T-helper 17 cell (primary cell): Measurements from ENCODE around the gene SSC4D. TPM values are rescaled to one million over a fixed set of nuclear protein-coding genes. Genes with fewer than 3 reads are reported as not detected.
"Not testable (repeated sequence)": the region's sequence is repeated elsewhere in the genome, so short reads cannot be mapped to it uniquely, and the experiment has no call there.

Experiments used
- ATAC-seq: fragments of 150-1000 bp; cut with Tn5 transposase; 2 replicates; pipeline ENCODE4 v1.10.0; 2021; ENCODE audit warnings: mild to moderate bottlenecking, moderate library complexity
- DNase-seq, 3 donors: peaks; one replicate each; pipeline versions ENCODE4 v3.0.0 to v3.0.0-alpha.2; 2020 to 2021
- H3K9me3 ChIP-seq: one replicate; pipeline ENCODE4 v1.7.0; 2013; ENCODE audit warnings: low read length, mild to moderate bottlenecking; ENCODE audit not compliant: control insufficient read depth, poor library complexity, severe bottlenecking
- H3K27ac Mint-ChIP-seq: one replicate; pipeline ENCODE4 v1.8.0; 2022; ENCODE audit warnings: mild to moderate bottlenecking, moderate library complexity, mixed read lengths
- H3K27me3 Mint-ChIP-seq: one replicate; pipeline ENCODE4 v1.8.0; 2022; ENCODE audit warnings: mixed read lengths
- H3K36me3 Mint-ChIP-seq: one replicate; pipeline ENCODE4 v1.8.0; 2022; ENCODE audit warnings: low read depth, mixed read lengths
- H3K4me1 Mint-ChIP-seq: one replicate; pipeline ENCODE4 v1.8.0; 2022; ENCODE audit warnings: mild to moderate bottlenecking, mixed read lengths
- H3K4me3 Mint-ChIP-seq: one replicate; pipeline ENCODE4 v1.8.0; 2022; ENCODE audit warnings: mild to moderate bottlenecking, moderate library complexity, mixed read lengths
- total RNA-seq, 4 donors: library from RNA in 2 of 4; stranded (reverse) in 2 of 4; gene quantifications; one replicate each; pipeline ENCODE4 v1.2.3 and lab custom pipeline; 2022 to 2026

SSC4D gene
- total RNA-seq (not detected), total RNA-seq (lab: John Stamatoyannopoulos, UW) (0.08 to 0.70 reads per million in 2 donors)

DNA sequence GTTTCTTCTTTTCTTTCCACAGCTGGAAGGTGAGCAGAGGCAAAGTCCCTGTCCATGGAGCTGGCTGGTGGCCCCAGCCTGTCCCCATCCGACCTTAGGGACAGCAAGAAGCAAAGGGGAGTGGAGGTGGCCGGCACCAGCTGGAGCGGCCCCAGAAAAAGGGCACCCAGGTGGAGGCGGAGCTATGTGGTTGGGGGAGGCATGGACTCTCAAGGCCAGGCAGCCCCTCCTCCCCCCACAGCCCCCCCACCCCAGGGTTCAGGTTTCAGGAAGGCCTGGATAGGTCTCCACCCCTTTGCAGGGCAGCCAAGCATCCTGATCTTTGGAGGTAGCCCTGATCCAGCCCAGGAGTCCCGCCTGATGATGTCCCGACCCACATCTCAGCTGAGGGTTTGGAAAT is at the start of gene SSC4D:
Gene SSC4D, minus strand, starts transcription at position 161 of the 400 bp plus-strand sequence. CDS start 5,258 bp downstream, outside the sequence.
- H3K36me3 Mint-ChIP-seq, result no peaks in the 10 kb centered on the region
- no peak for DNase-seq
- H3K4me3 Mint-ChIP-seq, result no peak within 1 kb of the TSS
- H3K9me3 ChIP-seq, result no peaks in the 10 kb centered on the region
- no peak within 1 kb of the TSS for H3K27ac Mint-ChIP-seq
- ATAC-seq, result no peak
- H3K27me3 Mint-ChIP-seq, result no peaks in the 10 kb centered on the region
- peaks cover 3% of the 10 kb centered on the region for H3K4me1 Mint-ChIP-seq

DNA sequence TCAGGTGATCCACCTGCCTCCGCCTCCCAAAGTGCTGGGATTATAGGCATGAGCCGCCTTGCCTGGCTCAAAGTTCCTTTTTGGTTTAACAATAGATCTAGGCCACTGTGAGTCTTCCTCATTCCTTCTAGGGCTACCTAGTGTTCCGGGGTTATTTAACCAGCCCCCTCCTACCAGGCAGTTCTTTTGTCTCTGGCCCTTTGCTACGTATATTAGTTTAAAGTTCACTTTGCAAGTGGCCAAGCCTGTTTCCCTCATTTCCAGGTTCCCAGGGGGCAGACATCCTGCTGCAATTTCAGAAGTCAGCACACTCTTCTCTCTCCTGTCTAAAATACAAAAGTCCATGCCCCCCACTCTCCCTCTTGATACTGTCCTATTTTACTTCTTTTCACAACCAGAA is 49.0 kb upstream of the SSC4D start:
- not testable (repeated sequence) for H3K36me3 Mint-ChIP-seq, H3K9me3 ChIP-seq, DNase-seq, ATAC-seq, H3K27ac Mint-ChIP-seq, H3K4me3 Mint-ChIP-seq, H3K27me3 Mint-ChIP-seq, H3K4me1 Mint-ChIP-seq

DNA sequence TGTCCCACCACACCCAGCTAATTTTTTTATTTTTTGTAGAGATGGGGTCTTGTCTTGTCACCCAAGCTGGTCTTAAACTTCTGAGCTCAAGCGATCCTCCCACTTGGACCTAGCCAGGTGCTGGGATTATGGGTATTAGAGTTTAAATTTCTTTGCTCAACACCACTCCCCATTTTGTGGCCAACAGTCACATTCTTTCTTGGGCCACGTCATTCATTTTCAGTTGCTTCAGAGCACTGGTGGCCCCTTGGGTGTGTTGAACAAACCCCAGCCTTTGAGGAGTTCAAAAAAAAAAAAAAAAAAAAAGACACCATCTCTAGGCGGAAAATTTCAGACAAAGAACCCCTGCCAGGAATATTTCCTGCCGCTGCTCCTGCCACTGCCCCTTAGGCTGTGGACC is 47.5 kb upstream of the SSC4D start:
- H3K27ac Mint-ChIP-seq, DNase-seq, H3K27me3 Mint-ChIP-seq, ATAC-seq, H3K4me3 Mint-ChIP-seq, H3K36me3 Mint-ChIP-seq, H3K4me1 Mint-ChIP-seq, H3K9me3 ChIP-seq: not testable (repeated sequence)

DNA sequence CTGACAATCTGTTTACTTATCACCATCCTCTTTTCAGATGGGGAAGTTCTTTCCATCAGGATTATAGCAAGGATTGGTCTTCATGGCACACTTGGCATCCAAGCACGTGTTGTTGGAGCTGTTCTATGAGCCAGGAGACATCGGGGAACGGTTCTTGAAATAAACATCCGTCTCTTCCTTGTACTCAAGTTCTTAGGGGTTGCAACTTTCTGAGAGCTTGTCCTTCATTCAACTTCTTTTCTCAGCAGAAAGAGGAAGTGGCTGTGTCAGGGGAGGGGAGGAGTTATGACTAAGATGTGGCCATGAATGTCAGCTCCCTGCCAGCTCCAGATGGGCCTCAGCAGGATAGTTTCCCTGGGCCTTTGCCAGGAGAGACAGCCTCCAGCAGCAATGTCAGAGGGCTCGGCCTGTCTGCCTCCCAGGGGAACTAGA is 36.1 kb upstream of the SSC4D start:
- not testable (repeated sequence) for DNase-seq, H3K9me3 ChIP-seq, H3K27ac Mint-ChIP-seq, H3K4me1 Mint-ChIP-seq, H3K36me3 Mint-ChIP-seq, H3K4me3 Mint-ChIP-seq, H3K27me3 Mint-ChIP-seq
- ATAC-seq, result peak; percentile 74

DNA sequence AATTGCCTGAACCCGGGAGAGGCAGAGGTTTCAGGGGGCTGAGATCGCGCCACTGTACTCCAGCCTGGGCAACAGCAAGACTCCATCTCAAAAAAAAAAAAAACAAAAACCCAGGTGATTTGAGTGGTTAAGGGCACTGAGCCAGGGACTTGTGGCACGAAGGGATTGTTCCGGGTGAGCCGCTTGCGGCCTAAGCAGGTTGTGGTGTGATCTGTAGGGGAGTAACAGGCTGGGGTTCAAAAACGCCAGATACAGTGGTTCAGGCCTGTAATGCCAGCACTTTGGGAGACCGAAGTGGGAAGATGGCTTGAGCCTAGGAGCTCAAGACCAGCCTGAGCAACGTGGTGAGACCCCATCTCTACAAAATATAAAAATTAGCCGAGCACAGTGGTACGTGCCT is 34.3 kb upstream of the SSC4D start:
- DNase-seq, H3K36me3 Mint-ChIP-seq, H3K9me3 ChIP-seq, H3K4me1 Mint-ChIP-seq, H3K4me3 Mint-ChIP-seq, H3K27me3 Mint-ChIP-seq: not testable (repeated sequence)
- H3K27ac Mint-ChIP-seq, result peak overlapping the region; percentile 24
- ATAC-seq, result peak; percentile 82

DNA sequence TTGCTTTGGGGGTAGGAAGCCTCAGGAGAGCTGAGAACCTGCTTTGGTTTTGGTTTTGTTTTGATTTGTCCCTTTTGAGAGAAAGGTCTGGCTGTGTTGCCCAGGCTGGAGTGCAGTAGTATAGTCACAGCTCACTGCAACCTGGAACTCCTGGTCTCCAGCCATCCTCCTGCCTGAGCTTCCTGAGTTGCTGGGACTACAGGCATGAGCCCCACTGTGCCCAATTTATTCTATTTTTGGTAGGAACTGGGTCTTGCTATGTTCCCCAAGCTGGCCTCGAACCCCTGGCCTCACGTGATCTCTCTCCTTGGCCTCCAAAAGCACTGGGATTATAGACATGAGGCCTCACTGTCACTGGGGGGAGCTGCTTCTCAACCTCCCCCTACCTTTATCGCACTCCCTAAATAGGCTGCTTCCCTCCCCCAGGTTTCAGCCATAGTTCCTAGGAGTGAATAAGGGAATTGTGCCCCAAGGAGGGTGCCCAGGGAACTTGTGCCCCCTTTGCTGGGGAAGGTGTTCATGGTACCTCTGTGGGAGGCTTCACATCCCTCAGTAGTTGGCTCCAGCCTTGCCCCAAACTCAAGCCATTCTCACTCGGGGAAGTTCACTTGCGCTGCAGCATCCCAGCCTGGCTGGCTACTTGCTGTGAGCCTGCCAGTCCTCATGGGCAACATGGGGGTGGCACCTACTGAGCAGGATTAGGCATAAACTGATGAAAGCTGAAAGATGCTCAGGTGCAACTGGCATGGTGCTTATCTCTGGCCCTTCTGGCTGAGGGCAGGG is 33.4 kb upstream of the SSC4D start:
- H3K4me3 Mint-ChIP-seq, H3K9me3 ChIP-seq, H3K4me1 Mint-ChIP-seq, DNase-seq, H3K36me3 Mint-ChIP-seq, H3K27ac Mint-ChIP-seq, ATAC-seq, H3K27me3 Mint-ChIP-seq: not testable (repeated sequence)

DNA sequence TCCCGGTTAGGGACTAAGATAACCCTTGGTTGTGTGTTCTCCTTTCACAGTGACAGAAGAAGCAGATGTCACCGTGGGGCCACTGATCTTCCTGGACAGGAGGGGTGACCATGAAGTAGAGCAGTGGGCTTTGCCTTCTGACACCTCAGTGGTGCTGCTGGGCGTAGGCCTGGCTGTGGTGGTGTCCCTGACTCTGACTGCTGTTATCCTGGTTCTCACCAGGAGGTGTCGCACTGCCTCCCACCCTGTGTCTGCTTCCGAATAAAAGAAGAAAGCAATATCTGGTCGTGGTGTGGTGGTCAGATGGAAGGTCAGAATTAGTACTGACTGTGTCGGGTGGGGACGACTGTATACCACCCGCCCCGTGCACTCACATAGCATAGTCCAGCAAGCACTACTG is 32.3 kb upstream of the SSC4D start:
- H3K9me3 ChIP-seq, H3K4me3 Mint-ChIP-seq, H3K27me3 Mint-ChIP-seq, H3K36me3 Mint-ChIP-seq, DNase-seq, H3K27ac Mint-ChIP-seq, H3K4me1 Mint-ChIP-seq: not testable (repeated sequence)
- ATAC-seq, result peak; percentile 68

DNA sequence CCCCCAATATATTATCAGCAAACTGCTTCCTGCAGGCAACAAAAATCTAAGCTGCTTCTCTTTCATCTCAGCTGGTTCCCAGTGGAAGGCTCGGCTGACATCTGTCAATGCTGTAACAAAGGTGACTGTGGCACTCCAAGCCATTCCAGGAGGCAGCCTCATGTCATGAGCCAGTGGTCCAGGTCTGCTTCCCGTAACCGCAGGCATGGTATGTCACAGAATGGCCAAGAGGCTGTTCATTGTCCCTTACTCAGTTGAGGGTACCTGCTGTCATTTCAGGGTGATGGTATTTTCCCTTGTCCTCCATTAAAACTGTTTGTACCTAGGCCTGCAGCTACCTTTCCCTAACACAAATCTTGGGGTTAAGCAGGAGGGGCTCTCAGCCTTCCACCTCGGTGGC is 30.9 kb upstream of the SSC4D start:
- H3K36me3 Mint-ChIP-seq, ATAC-seq, H3K4me1 Mint-ChIP-seq, H3K27me3 Mint-ChIP-seq, DNase-seq, H3K27ac Mint-ChIP-seq, H3K4me3 Mint-ChIP-seq, H3K9me3 ChIP-seq: not testable (repeated sequence)

DNA sequence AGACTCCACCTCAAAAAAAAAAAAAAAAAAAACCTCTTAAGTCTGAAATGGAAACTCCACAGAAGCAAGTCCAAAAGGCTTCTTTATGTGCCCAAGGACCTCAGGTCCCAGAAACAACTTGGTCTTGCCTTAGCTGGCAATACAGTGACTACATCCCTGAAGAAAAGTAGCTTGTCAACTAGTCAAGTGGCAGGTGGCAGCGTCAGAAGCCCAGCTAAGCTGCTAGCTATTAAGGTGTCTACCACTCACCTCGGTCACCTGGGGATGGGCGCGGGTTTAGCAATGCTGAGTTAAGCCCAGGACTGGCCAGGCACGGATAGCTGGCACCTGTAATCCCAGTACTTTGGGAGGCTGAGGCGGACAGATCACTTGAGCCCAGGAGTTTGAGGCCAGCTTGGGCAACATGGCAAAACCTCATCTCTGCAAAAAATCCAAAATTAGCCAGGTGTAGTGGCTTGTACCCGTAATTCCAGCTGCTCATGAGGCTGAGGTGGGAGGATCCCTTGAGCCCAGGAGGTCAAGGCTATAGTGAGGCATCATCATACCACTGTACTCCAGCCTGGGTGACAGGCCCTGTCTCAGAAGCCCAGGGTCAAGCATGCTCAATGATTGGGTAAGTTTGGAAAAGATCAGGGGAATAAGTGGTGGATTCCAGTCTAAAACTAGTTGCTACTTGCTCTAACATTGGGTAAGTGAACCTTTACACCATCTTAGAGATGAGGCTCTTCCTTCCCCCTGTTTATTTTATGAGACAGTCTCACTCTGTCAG is 29.8 kb upstream of the SSC4D start:
- not testable (repeated sequence) for ATAC-seq, H3K4me1 Mint-ChIP-seq, H3K27me3 Mint-ChIP-seq, DNase-seq, H3K27ac Mint-ChIP-seq, H3K36me3 Mint-ChIP-seq, H3K4me3 Mint-ChIP-seq, H3K9me3 ChIP-seq

DNA sequence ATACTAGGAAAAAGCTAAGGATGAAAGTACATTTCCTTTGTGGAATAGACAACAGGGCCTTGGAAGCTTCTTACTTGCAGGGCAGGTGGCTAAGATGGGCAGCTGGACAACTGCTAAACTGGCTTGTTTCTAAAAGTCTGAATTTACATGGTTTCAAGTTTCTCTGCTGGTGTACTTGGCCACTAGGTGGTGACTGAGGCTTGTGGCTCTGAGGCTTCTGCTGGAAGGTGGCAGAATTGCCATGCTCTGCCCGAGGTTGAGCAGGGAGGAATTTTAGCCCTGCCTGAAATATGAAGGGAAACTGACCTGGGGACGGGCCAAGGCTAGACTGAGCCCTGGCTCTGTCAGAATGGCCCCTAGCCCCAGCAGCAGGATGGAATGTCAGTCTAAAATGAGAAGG is 28.4 kb upstream of the SSC4D start:
- H3K4me3 Mint-ChIP-seq, H3K27ac Mint-ChIP-seq, H3K4me1 Mint-ChIP-seq, H3K36me3 Mint-ChIP-seq, H3K9me3 ChIP-seq, H3K27me3 Mint-ChIP-seq: not testable (repeated sequence)
- DNase-seq, result peak in 1 of 3 donors; percentile 32
- ATAC-seq, result peak; percentile 76

DNA sequence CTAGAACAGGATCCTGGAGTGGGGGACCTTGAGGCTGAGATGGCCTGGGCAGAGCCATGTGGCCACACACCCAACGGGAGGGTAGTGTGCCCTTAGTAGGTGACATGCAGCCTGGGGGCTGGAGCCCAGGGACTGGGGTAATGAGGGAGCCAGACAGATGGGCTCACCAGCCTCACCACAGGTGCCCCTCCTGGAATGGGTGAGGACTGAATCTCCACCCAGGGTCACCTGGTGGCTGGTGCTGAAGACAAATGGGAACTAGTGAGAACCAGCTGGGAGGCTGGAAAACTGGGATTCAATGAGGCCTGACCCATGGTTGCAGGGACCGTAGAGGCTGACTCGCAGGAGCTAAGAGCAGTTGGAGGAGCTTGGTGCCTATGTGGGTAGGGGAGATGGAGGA is 21.3 kb upstream of the SSC4D start:
- DNase-seq (no peak), ATAC-seq (no peak)
- no peaks in the 10 kb centered on the region for H3K4me1 Mint-ChIP-seq
- H3K36me3 Mint-ChIP-seq, result no peaks in the 10 kb centered on the region
- no peak overlapping the region for H3K27ac Mint-ChIP-seq
- H3K9me3 ChIP-seq, result no peaks in the 10 kb centered on the region
- no peaks in the 10 kb centered on the region for H3K27me3 Mint-ChIP-seq
- no peak overlapping the region for H3K4me3 Mint-ChIP-seq

DNA sequence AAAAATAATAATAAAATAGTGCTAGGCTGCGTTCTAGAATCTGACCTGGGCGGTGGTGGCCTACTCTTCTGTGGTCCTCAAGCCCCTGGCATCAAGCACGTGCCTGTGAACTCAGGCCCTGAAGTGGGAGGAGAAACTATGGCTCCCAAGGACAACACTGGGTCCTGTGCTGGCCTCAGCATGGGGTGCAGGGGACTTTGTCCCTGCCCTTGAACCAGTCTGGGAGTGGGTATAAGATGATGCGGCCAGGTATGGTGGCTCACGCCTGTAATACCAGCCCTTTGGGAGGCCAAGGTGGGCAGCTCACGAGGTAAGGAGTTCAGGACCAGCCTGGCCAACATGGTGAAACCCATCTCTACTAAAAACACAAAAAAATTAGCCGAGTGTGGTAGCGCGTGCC is 20.7 kb upstream of the SSC4D start:
- DNase-seq (no peak), ATAC-seq (no peak)
- H3K9me3 ChIP-seq, result no peaks in the 10 kb centered on the region
- Mint-ChIP-seq H3K27ac (no peak overlapping the region), H3K4me3 (no peak overlapping the region), H3K27me3 (no peaks in the 10 kb centered on the region), H3K4me1 (no peaks in the 10 kb centered on the region), H3K36me3 (no peaks in the 10 kb centered on the region)

DNA sequence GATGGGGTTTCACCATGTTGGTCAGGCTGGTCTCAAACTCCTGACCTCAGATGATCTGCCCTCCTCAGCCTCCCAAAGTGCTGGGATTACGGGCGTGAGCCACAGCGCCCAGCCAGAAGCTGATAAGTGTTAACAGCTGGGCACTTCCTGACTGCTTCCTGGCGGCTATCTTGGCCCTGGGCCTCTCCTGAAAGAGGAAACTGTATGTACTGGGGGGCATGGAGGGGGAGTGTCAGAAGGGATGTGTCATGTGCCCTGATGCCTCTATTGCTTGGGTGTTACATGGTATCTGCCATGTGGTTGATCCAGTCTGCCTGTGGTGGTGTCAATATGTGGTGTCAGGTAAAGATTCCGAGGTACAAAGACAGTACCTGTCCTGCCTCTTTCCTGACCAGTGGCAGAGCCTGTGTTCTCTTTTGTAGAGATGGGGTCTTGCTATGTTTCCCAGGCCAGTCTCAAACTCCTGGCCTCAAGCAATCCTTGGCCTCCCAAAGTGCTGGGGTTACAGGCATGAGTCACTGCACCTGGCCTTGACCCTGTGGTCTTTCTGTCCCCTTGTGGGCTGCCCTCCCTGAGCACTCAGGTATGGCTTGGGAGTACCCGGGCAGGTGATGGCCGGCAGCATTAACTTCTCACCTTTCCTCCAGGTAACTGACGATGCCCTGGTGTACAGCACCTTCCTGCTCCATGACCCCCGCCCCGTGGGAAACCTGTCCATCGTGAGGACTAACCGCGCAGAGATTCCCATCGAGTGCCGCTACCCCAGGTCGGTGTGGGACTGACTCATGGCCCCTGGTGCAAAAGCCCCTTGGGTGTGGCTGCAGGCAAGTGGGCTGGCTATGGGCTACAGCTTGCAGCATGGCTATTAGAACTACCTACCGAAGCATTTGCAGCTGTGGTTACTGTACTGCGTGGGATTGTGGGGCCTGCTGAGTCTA is 19.6 kb upstream of the SSC4D start:
- Mint-ChIP-seq H3K4me1 (peaks cover 8% of the 10 kb centered on the region), H3K36me3 (no peaks in the 10 kb centered on the region), H3K27me3 (no peaks in the 10 kb centered on the region), H3K27ac (peak overlapping the region; percentile 54), H3K4me3 (no peak overlapping the region)
- no peaks in the 10 kb centered on the region for H3K9me3 ChIP-seq
- ATAC-seq, result no peak
- DNase-seq, result no peak
